Upper lobe of left lung (tissue), 6 donors: ENCODE measurements around the gene LCK. TPM values are rescaled to one million over a fixed set of nuclear protein-coding genes. Genes with fewer than 3 reads are reported as not detected.

Source experiments
- ATAC-seq, 2 donors: fragments of 200-7000 bp; cut with Tn5 transposase; one replicate each; pipeline ENCODE4 v1.9.1; 2022; ENCODE audit warnings: mild to moderate bottlenecking in 2 of 2, moderate library complexity in 2 of 2; ENCODE audit not compliant: low FRiP score in 2 of 2
- DNase-seq, 2 donors: peaks; one replicate each; pipeline ENCODE4 v3.0.0-alpha.2; 2019 to 2020
- H3K27ac ChIP-seq, 4 donors: fragments of 200-600 bp; sonication (generic); one replicate each; pipeline ENCODE4 v1.5.1; 2016 to 2019
- H3K27me3 ChIP-seq, 4 donors: fragments of 200-600 bp; sonication (generic); one replicate each; pipeline ENCODE4 v1.5.1; 2017 to 2019
- H3K36me3 ChIP-seq, 4 donors: fragments of 200-600 bp; sonication (generic); one replicate each; pipeline ENCODE4 v1.5.1; 2016 to 2019
- H3K4me1 ChIP-seq, 4 donors: fragments of 200-600 bp; sonication (generic); one replicate each; pipeline ENCODE4 v1.5.1; 2018 to 2019
- H3K4me3 ChIP-seq, 4 donors: fragments of 200-600 bp; sonication (generic); one replicate each; pipeline ENCODE4 v1.5.1; 2017 to 2019; ENCODE audit warnings: mild to moderate bottlenecking in 2 of 4, moderate library complexity in 1 of 4
- H3K9me3 ChIP-seq, 4 donors: fragments of 200-600 bp; sonication (generic); one replicate each; pipeline ENCODE4 v1.5.1; 2018 to 2019
- CTCF ChIP-seq, 6 experiments: fragments of 450-650 bp in 4 of 6; fragments of 200-600 bp in 2 of 6; sonication (generic) in 2 of 6; IDR thresholded peaks; one replicate each; pipeline ENCODE4 v1.5.1; 2016 to 2019; ENCODE audit warnings: antibody characterized with exemption in 6 of 6
- EP300 ChIP-seq, 4 donors: sonication (generic); formaldehyde crosslinking; IDR thresholded peaks; one replicate each; pipeline ENCODE4 v1.5.1; 2017; ENCODE audit warnings: antibody characterized with exemption in 4 of 4, control low read depth in 2 of 4
- POLR2A ChIP-seq, 4 donors: fragments of 450-650 bp; IDR thresholded peaks; one replicate each; pipeline ENCODE4 v1.5.1; 2016 to 2017; ENCODE audit warnings: antibody characterized with exemption in 4 of 4, mild to moderate bottlenecking in 2 of 4
- POLR2AphosphoS5 ChIP-seq, 2 donors: sonication (generic); formaldehyde crosslinking; IDR thresholded peaks; one replicate each; pipeline ENCODE4 v1.5.1; 2017; ENCODE audit warnings: antibody characterized with exemption in 2 of 2
- WGBS, 2 donors: methylation state at CpG; one replicate each; pipeline ENCODE4 v1.1.5; 2017 to 2018; 5-methylcytosine and 5-hydroxymethylcytosine counted together
- total RNA-seq, 6 donors: library from RNA; depleted of rRNA in 4 of 6; stranded (reverse); fragments of >200 nt in 4 of 6; gene quantifications; one replicate each; pipeline versions ENCODE4 v1.1.0 to v1.2.1, GENCODE V29; 2016 to 2021
- donor health status: DM: no; HTN: no; CAD: no; lungs with moderate emphysema.
- donor health status: DM: no; HTN: yes; CAD: no; lungs with severe emphysema.

Gene LCK
- total RNA-seq, 6 donors from 2014 or later = 5.1 to 25.1 (median 7.7) TPM

DNA sequence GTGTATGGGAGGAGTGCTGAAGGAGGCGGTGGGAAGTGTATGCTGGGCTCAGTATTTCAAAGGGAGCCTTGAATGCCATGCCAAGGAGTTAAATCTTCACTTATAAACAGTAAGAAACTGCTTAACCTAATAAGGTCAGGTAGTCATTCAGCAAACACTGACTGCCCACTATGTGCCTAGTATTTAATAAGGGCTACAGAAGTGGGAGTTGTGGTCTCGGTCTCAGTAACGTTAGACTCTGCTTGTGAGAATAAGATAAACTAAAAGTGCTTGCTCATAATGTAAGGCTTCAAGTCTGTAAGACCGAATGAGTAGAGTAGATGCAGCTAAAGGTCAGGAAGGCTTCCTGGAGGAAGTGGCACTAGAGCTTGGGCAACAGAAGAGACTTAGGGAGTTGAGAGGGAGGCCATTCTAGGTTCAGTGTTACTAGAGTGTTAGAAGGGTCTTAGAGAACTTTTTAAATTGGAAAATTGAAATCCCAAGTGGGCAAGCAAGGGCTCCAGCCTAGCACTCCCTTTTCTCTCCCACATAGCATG is 78.9 kb downstream of the LCK start:
- DNase-seq = no peak
- TF ChIP-seq POLR2AphosphoS5 (IDR thresholded peaks at IDR 0.05) = no peak
- TF ChIP-seq CTCF (IDR thresholded peaks at IDR 0.05) = no peak
- TF ChIP-seq POLR2A (IDR thresholded peaks at IDR 0.05) = no peak
- Histone ChIP-seq H3K27ac (no peak overlapping the region), H3K4me3 (no peak overlapping the region), H3K27me3 (no peaks in the 10 kb centered on the region), H3K36me3 (peaks cover 32 to 86% (median 62%) of the 10 kb centered on the region in 4 donors), H3K4me1 (peaks cover 6 to 22% (median 13%) of the 10 kb centered on the region in 4 donors), H3K9me3 (no peaks in the 10 kb centered on the region)
- ATAC-seq = no peak
- WGBS, 2 donors = 91 to 93% methylated on average over 4 of the region's 4 CpGs

DNA sequence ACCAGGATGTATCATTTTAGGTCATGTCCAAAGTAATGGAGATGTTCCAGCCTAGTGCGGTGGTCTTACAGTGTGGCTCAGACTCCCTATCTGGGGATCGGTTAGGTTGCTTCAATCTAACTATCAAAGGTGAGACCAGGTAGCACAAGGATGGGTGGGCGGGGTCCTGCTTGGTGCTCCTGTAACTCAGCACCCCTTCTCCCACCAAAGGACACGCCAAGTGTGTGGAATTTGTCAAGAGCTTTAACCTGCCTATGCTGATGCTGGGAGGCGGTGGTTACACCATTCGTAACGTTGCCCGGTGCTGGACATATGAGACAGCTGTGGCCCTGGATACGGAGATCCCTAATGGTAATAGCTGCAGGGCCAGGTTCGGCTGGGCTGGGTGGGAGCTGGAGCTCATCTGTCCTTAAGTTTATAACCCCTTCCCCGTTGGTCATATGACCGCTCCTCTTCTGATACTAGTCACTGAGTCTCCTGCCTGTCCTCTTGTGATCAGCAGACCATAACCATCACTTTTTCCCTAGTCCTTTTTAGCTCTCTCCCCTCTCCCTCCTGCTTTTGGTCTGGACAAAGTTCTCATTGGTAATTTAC is 79.6 kb downstream of the LCK start:
- H3K4me3 ChIP-seq = no peak overlapping the region
- H3K4me1 ChIP-seq = peaks cover 10 to 26% (median 17%) of the 10 kb centered on the region in 4 donors
- no peaks in the 10 kb centered on the region for H3K9me3 ChIP-seq
- WGBS, 2 donors = 94 to 95% methylated on average over 11 to 12 of the region's 12 CpGs
- H3K27me3 ChIP-seq = no peaks in the 10 kb centered on the region
- DNase-seq (no peak), ATAC-seq (no peak)
- no peak overlapping the region for H3K27ac ChIP-seq
- peaks cover 32 to 79% (median 58%) of the 10 kb centered on the region in 4 donors for H3K36me3 ChIP-seq
- TF ChIP-seq CTCF (IDR thresholded peaks at IDR 0.05) = no peak
- no peak for TF ChIP-seq POLR2AphosphoS5 (IDR thresholded peaks at IDR 0.05)
- no peak for TF ChIP-seq POLR2A (IDR thresholded peaks at IDR 0.05)
- no peak for TF ChIP-seq EP300 (IDR thresholded peaks at IDR 0.05)

DNA sequence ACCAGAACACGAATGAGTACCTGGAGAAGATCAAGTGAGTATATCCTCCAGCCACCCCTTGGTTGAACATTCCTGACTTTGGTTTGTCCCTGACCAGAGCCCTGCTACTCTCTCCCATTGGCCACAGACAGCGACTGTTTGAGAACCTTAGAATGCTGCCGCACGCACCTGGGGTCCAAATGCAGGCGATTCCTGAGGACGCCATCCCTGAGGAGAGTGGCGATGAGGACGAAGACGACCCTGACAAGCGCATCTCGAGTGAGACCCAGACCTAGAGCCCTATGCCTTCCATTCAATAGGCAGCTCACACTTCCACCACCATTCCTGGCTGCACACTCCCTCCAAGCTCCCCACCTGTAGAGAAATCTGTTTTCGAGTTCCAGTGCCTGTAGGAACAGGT is 80.5 kb downstream of the LCK start:
- Histone ChIP-seq H3K27me3 (no peaks in the 10 kb centered on the region), H3K27ac (no peak overlapping the region), H3K9me3 (no peaks in the 10 kb centered on the region), H3K4me3 (no peak overlapping the region), H3K36me3 (peaks cover 32 to 70% (median 54%) of the 10 kb centered on the region in 4 donors), H3K4me1 (peaks cover 17 to 33% (median 25%) of the 10 kb centered on the region in 4 donors)
- DNase-seq (no peak), ATAC-seq (no peak)
- TF ChIP-seq CTCF (IDR thresholded peaks at IDR 0.05) (no peak), EP300 (IDR thresholded peaks at IDR 0.05) (no peak), POLR2AphosphoS5 (IDR thresholded peaks at IDR 0.05) (no peak), POLR2A (IDR thresholded peaks at IDR 0.05) (no peak)
- WGBS, 2 donors = 90 to 93% methylated on average over 12 of the region's 12 CpGs

GRCh38 chr1:32332290-32333079 is 81.4 kb downstream of the LCK start:
- 85 to 87% methylated on average over 3 of the region's 3 CpGs for WGBS, 2 donors
- Histone ChIP-seq H3K27ac (no peak overlapping the region), H3K36me3 (peaks cover 25 to 61% (median 45%) of the 10 kb centered on the region in 4 donors), H3K9me3 (no peaks in the 10 kb centered on the region), H3K27me3 (no peaks in the 10 kb centered on the region), H3K4me1 (peaks cover 27 to 42% (median 34%) of the 10 kb centered on the region in 4 donors), H3K4me3 (no peak overlapping the region)
- TF ChIP-seq CTCF (IDR thresholded peaks at IDR 0.05) (no peak), POLR2AphosphoS5 (IDR thresholded peaks at IDR 0.05) (no peak), POLR2A (IDR thresholded peaks at IDR 0.05) (no peak), EP300 (IDR thresholded peaks at IDR 0.05) (no peak)
- no peak for ATAC-seq
- no peak for DNase-seq
